SK-N-SH treated with all-trans-retinoic acid at 6 μM for 48 hours (cell line): ENCODE measurements around the gene SYT8.

ENCODE experiments used
- ATAC-seq: fragments of 200-7000 bp; cut with Tn5 transposase; 3 replicates; pipeline ENCODE4 v1.9.1; 2020; ENCODE audit warnings: mild to moderate bottlenecking, moderate library complexity
- ARNTL ChIP-seq: fragments of 450-650 bp; formaldehyde crosslinking; IDR thresholded peaks from 2 replicates; pipeline ENCODE4 v1.5.0; 2020; ENCODE audit warnings: low read depth, mild to moderate bottlenecking, moderate library complexity, borderline replicate concordance
- BACH2 ChIP-seq: fragments of 250-450 bp; sonication (Bioruptor Pico); IDR thresholded peaks from 2 replicates; pipeline ENCODE4 v1.9.0; 2021; ENCODE audit warnings: mild to moderate bottlenecking, borderline replicate concordance
- CREB5 ChIP-seq: fragments of 250-450 bp; sonication (Bioruptor Pico); IDR thresholded peaks from 2 replicates; pipeline ENCODE4 v1.5.1; 2020; ENCODE audit warnings: low read depth, mild to moderate bottlenecking, moderate library complexity
- CSRNP3 ChIP-seq: fragments of 250-450 bp; sonication (Bioruptor Pico); IDR thresholded peaks from 2 replicates; pipeline ENCODE4 v1.5.1; 2021; ENCODE audit warnings: mild to moderate bottlenecking, moderate library complexity
- ESRRG ChIP-seq: fragments of 250-450 bp; sonication (Bioruptor Pico); IDR thresholded peaks from 2 replicates; pipeline ENCODE4 v1.6.1; 2021; ENCODE audit warnings: mild to moderate bottlenecking
- GLIS3 ChIP-seq: fragments of 250-450 bp; sonication (Bioruptor Pico); IDR thresholded peaks from 2 replicates; pipeline ENCODE4 v1.5.0; 2020; ENCODE audit warnings: mild to moderate bottlenecking, moderate library complexity
- ISL1 ChIP-seq: fragments of 250-450 bp; sonication (Bioruptor Pico); IDR thresholded peaks from 2 replicates; pipeline ENCODE4 v2.1.2; 2022; ENCODE audit warnings: mild to moderate bottlenecking, moderate library complexity
- OSR1 ChIP-seq: fragments of 250-450 bp; sonication (Bioruptor Pico); IDR thresholded peaks from 2 replicates; pipeline ENCODE4 v1.8.0; 2022; ENCODE audit warnings: moderate library complexity, mild to moderate bottlenecking, inconsistent platforms
- PATZ1 ChIP-seq: fragments of 250-450 bp; sonication (Bioruptor Pico); IDR thresholded peaks from 2 replicates; pipeline ENCODE4 v1.8.0; 2020; ENCODE audit warnings: mild to moderate bottlenecking, moderate library complexity, borderline replicate concordance
- POU6F1 ChIP-seq: fragments of 250-450 bp; sonication (Bioruptor Pico); IDR thresholded peaks from 2 replicates; pipeline ENCODE4 v1.8.0; 2021; ENCODE audit warnings: low read depth, mild to moderate bottlenecking, moderate library complexity, borderline replicate concordance
- RARB ChIP-seq: fragments of 250-450 bp; sonication (Bioruptor Pico); IDR thresholded peaks from 2 replicates; pipeline ENCODE4 v1.8.0; 2021; ENCODE audit warnings: mild to moderate bottlenecking, moderate library complexity
- SNAI2 ChIP-seq: fragments of 250-450 bp; sonication (Bioruptor Pico); IDR thresholded peaks from 2 replicates; pipeline ENCODE4 v1.5.0; 2020; ENCODE audit warnings: mild to moderate bottlenecking, moderate library complexity
- TCF4 ChIP-seq: fragments of 250-450 bp; sonication (Bioruptor Pico); IDR thresholded peaks from 2 replicates; pipeline ENCODE4 v1.8.0; 2021; ENCODE audit warnings: mild to moderate bottlenecking, moderate library complexity, borderline replicate concordance
- TOX ChIP-seq: fragments of 250-450 bp; sonication (Bioruptor Pico); IDR thresholded peaks from 2 replicates; pipeline ENCODE4 v1.8.0; 2021; ENCODE audit warnings: mild to moderate bottlenecking, moderate library complexity, borderline replicate concordance
- ZC3H10 ChIP-seq: fragments of 250-450 bp; sonication (Bioruptor Pico); IDR thresholded peaks from 2 replicates; pipeline ENCODE4 v1.5.1; 2021; ENCODE audit warnings: mild to moderate bottlenecking, moderate library complexity
- ZFP3 ChIP-seq: fragments of 250-450 bp; sonication (Bioruptor Pico); IDR thresholded peaks from 2 replicates; pipeline ENCODE4 v1.5.0; 2020; ENCODE audit warnings: mild to moderate bottlenecking, moderate library complexity
- ZFP30 ChIP-seq: fragments of 450-650 bp; formaldehyde crosslinking; IDR thresholded peaks from 2 replicates; pipeline ENCODE4 v1.5.0; 2022; ENCODE audit warnings: mild to moderate bottlenecking, moderate library complexity
- ZNF565 ChIP-seq: fragments of 450-650 bp; formaldehyde crosslinking; conservative IDR thresholded peaks from 2 replicates; pipeline ENCODE4 v1.5.0; 2020; ENCODE audit warnings: low read depth, mild to moderate bottlenecking, moderate library complexity
- ZNF70 ChIP-seq: fragments of 450-650 bp; formaldehyde crosslinking; IDR thresholded peaks from 2 replicates; pipeline ENCODE4 v1.5.0; 2020; ENCODE audit warnings: mild to moderate bottlenecking, moderate library complexity
- ZNF8 ChIP-seq: fragments of 450-650 bp; formaldehyde crosslinking; IDR thresholded peaks from 2 replicates; pipeline ENCODE4 v1.5.0; 2020; ENCODE audit warnings: mild to moderate bottlenecking, moderate library complexity

Gene SYT8

GRCh38 chr11:1786466-1786865 is 48.3 kb upstream of the SYT8 start (continued):
- TF ChIP-seq PATZ1 (CRISPR knock-in tag), result no peak
- no peak for TF ChIP-seq POU6F1
- TF ChIP-seq TCF4 (CRISPR knock-in tag), result no peak

GRCh38 chr11:1791912-1792311 is 42.9 kb upstream of the SYT8 start:
- no peak for ATAC-seq
- TF ChIP-seq ARNTL (CRISPR knock-in tag) (no peak), CSRNP3 (CRISPR knock-in tag) (no peak), ZFP30 (CRISPR knock-in tag) (no peak), ZNF565 (no peak)

GRCh38 chr11:1792461-1792860 is 42.3 kb upstream of the SYT8 start:
- ATAC-seq, result no peak
- no peak for TF ChIP-seq BACH2 (CRISPR knock-in tag)
- TF ChIP-seq TCF4 (CRISPR knock-in tag), result no peak
- TF ChIP-seq ESRRG (CRISPR knock-in tag), result no peak
- no peak for TF ChIP-seq TOX (CRISPR knock-in tag)
- TF ChIP-seq RARB (CRISPR knock-in tag), result no peak
- no peak for TF ChIP-seq SNAI2
- no peak for TF ChIP-seq OSR1 (CRISPR knock-in tag)
- no peak for TF ChIP-seq GLIS3 (CRISPR knock-in tag)
- TF ChIP-seq, all 23 proteins: peak for 0

GRCh38 chr11:1793081-1793480 is 41.7 kb upstream of the SYT8 start:
- no peak for ATAC-seq
- TF ChIP-seq OSR1 (CRISPR knock-in tag) (no peak), ZFP3 (CRISPR knock-in tag) (no peak), SNAI2 (no peak), RARB (CRISPR knock-in tag) (no peak), ZC3H10 (no peak), TCF4 (CRISPR knock-in tag) (no peak), ARNTL (CRISPR knock-in tag) (no peak), ISL1 (CRISPR knock-in tag) (no peak), ZNF8 (no peak), BACH2 (CRISPR knock-in tag) (no peak), ZNF70 (CRISPR knock-in tag) (no peak), CREB5 (CRISPR knock-in tag) (no peak), TOX (CRISPR knock-in tag) (no peak), CSRNP3 (CRISPR knock-in tag) (no peak), ESRRG (CRISPR knock-in tag) (no peak)
- TF ChIP-seq, all 23 proteins: peak for 0
